Hepatocyte (in vitro differentiated cells): Measurements from ENCODE around the gene KSR2. TPM values are rescaled to one million over a fixed set of nuclear protein-coding genes. Genes with fewer than 3 reads are reported as not detected.

Experiments used
- DNase-seq: peaks from one replicate; pipeline ENCODE4 v3.0.0-alpha.2; 2016; ENCODE audit warnings: low spot score
- H2AFZ ChIP-seq: fragments of 200-600 bp; sonication (generic); 2 replicates; pipeline ENCODE4 v1.6.0; 2016; ENCODE audit warnings: antibody characterized with exemption, mild to moderate bottlenecking
- H3K27ac ChIP-seq: fragments of 200-600 bp; sonication (generic); 2 replicates; pipeline ENCODE4 v1.5.1; 2016; ENCODE audit warnings: mild to moderate bottlenecking
- H3K27me3 ChIP-seq: fragments of 200-600 bp; sonication (generic); 2 replicates; pipeline ENCODE4 v1.6.1; 2016
- H3K36me3 ChIP-seq: fragments of 200-600 bp; sonication (generic); replicated peaks from 2 replicates; pipeline ENCODE4 v1.5.1; 2016; ENCODE audit warnings: low read depth; ENCODE audit not compliant: insufficient read depth
- H3K4me1 ChIP-seq: fragments of 200-600 bp; sonication (generic); 2 replicates; pipeline ENCODE4 v1.5.1; 2016; ENCODE audit warnings: mild to moderate bottlenecking, moderate library complexity; ENCODE audit not compliant: insufficient read depth
- H3K4me2 ChIP-seq: fragments of 200-600 bp; sonication (generic); 2 replicates; pipeline ENCODE4 v1.6.0; 2016
- H3K4me3 ChIP-seq: fragments of 200-600 bp; sonication (generic); 2 replicates; pipeline ENCODE4 v1.5.1; 2016; ENCODE audit warnings: mild to moderate bottlenecking
- H3K79me2 ChIP-seq: fragments of 200-600 bp; sonication (generic); 2 replicates; pipeline ENCODE4 v1.6.0; 2017; ENCODE audit warnings: mild to moderate bottlenecking
- H3K9me2 ChIP-seq: fragments of 200-600 bp; sonication (generic); replicated peaks from 2 replicates; pipeline ENCODE4 v1.6.0; 2017; ENCODE audit warnings: mild to moderate bottlenecking; ENCODE audit not compliant: insufficient read depth
- H3K9me3 ChIP-seq: fragments of 200-600 bp; sonication (generic); 2 replicates; pipeline ENCODE4 v1.5.1; 2016; ENCODE audit warnings: low read depth, mild to moderate bottlenecking
- H4K20me1 ChIP-seq: fragments of 200-600 bp; sonication (generic); 2 replicates; pipeline ENCODE4 v1.6.0; 2016; ENCODE audit warnings: mild to moderate bottlenecking; ENCODE audit not compliant: insufficient read depth, poor library complexity, severe bottlenecking
- EZH2 ChIP-seq: fragments of 200-600 bp; sonication (generic); IDR thresholded peaks from 2 replicates; pipeline ENCODE4 v1.6.1; 2016; ENCODE audit warnings: antibody characterized with exemption, mild to moderate bottlenecking, borderline replicate concordance
- EZH2phosphoT487 ChIP-seq: fragments of 200-600 bp; sonication (generic); IDR thresholded peaks from one replicate; pipeline ENCODE4 v1.6.1; 2018; ENCODE audit warnings: antibody characterized with exemption, mild to moderate bottlenecking, low read depth, moderate library complexity; ENCODE audit not compliant: unreplicated experiment, severe bottlenecking
- WGBS: methylation state at CpG from one replicate; pipeline ENCODE4 v1.1.6; 2016; ENCODE audit warnings: low lambda C conversion rate; ENCODE audit errors: missing lambda C conversion rate; 5-methylcytosine and 5-hydroxymethylcytosine counted together
- polyA plus RNA-seq: library from polyadenylated mRNA; unstranded; fragments of >200 nt; fragmentation: Nextera tagmentation; extraction: Ambion mirVana; gene quantifications from 2 replicates; pipeline ENCODE4 v1.2.1, GENCODE V29; 2016
- total RNA-seq: library from RNA; depleted of rRNA; stranded (reverse); fragments of >200 nt; gene quantifications from 2 replicates; pipeline ENCODE4 v1.2.3, GENCODE V29; 2014
- TF ChIP-seq, protein P1 (sequence below): fragments of 200-600 bp; sonication (generic); IDR thresholded peaks from 2 replicates; pipeline ENCODE4 v1.5.1; 2016; ENCODE audit warnings: antibody characterized with exemption, mild to moderate bottlenecking; ENCODE audit not compliant: poor library complexity

Gene KSR2
- total and polyA plus RNA-seq, 2 experiments from 2014 or later = 0.37 to 0.46 TPM

DNA sequence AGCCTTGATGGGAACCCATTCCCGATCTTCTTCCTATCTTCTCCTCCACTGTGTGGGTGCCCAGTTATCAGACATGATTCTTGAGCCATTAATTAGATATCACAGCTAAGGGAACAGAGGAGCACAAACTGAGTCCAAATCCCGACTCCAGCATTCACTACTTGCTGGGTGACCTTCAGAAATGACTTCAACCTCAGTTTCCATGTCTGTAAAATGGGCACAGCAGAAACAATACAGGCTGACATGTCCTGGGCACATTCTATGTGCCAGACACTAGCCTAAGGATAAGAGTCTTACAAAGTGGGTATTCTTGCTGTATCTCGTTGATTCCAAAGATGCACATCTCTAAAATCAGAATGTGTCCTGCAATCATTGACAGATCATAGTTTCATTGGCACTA is 478.7 kb downstream of the KSR2 start:
- Histone ChIP-seq H3K9me3 (no peaks in the 10 kb centered on the region), H3K27ac (no peak overlapping the region), H3K4me1 (no peaks in the 10 kb centered on the region), H2AFZ (no peak overlapping the region), H4K20me1 (no peaks in the 10 kb centered on the region), H3K36me3 (no peaks in the 10 kb centered on the region), H3K79me2 (no peaks in the 10 kb centered on the region), H3K9me2 (no peaks in the 10 kb centered on the region), H3K4me2 (no peak overlapping the region), H3K27me3 (no peaks in the 10 kb centered on the region), H3K4me3 (no peak overlapping the region)
- no peak for TF ChIP-seq EZH2phosphoT487
- TF ChIP-seq EZH2 = no peak
- WGBS = 94% methylated on average over 3 of the region's 3 CpGs
- DNase-seq = no peak

DNA sequence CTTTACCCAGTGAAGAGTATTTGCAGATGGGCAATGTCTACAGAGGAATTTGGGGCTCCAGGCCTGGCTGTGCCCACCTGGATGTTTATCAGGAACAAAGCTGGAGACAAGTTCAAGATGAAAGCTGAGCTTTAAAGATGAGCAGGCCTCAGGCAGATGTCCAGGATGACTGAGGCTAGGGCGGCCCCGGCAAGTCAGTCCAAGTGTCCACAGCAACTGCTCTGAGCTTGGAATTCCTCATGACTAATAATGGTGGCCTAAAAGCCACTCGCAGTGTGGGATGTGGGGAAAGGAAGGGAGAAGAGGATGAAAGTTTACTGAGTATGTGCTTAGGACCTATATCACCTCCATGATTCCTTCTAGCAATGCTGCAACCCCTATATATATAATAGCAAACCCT is 479.1 kb downstream of the KSR2 start:
- H3K4me3 ChIP-seq = no peak overlapping the region
- no peaks in the 10 kb centered on the region for H4K20me1 ChIP-seq
- no peaks in the 10 kb centered on the region for H3K27me3 ChIP-seq
- no peak for DNase-seq
- no peaks in the 10 kb centered on the region for H3K9me2 ChIP-seq
- no peaks in the 10 kb centered on the region for H3K79me2 ChIP-seq
- no peaks in the 10 kb centered on the region for H3K4me1 ChIP-seq
- no peak overlapping the region for H2AFZ ChIP-seq
- TF ChIP-seq, protein P1, sequence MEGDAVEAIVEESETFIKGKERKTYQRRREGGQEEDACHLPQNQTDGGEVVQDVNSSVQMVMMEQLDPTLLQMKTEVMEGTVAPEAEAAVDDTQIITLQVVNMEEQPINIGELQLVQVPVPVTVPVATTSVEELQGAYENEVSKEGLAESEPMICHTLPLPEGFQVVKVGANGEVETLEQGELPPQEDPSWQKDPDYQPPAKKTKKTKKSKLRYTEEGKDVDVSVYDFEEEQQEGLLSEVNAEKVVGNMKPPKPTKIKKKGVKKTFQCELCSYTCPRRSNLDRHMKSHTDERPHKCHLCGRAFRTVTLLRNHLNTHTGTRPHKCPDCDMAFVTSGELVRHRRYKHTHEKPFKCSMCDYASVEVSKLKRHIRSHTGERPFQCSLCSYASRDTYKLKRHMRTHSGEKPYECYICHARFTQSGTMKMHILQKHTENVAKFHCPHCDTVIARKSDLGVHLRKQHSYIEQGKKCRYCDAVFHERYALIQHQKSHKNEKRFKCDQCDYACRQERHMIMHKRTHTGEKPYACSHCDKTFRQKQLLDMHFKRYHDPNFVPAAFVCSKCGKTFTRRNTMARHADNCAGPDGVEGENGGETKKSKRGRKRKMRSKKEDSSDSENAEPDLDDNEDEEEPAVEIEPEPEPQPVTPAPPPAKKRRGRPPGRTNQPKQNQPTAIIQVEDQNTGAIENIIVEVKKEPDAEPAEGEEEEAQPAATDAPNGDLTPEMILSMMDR = no peak
- TF ChIP-seq EZH2 = no peak
- no peak for TF ChIP-seq EZH2phosphoT487
- H3K36me3 ChIP-seq = no peaks in the 10 kb centered on the region
- H3K27ac ChIP-seq = no peak overlapping the region
- 87% methylated on average over 3 of the region's 3 CpGs for WGBS
- no peak overlapping the region for H3K4me2 ChIP-seq
- H3K9me3 ChIP-seq = no peaks in the 10 kb centered on the region

- Histone ChIP-seq H4K20me1 (no peaks in the 10 kb centered on the region), H3K4me1 (no peaks in the 10 kb centered on the region), H2AFZ (no peak overlapping the region), H3K27me3 (no peaks in the 10 kb centered on the region), H3K9me2 (no peaks in the 10 kb centered on the region), H3K4me3 (no peak overlapping the region), H3K36me3 (no peaks in the 10 kb centered on the region), H3K4me2 (no peak overlapping the region), H3K27ac (no peak overlapping the region), H3K9me3 (no peaks in the 10 kb centered on the region), H3K79me2 (no peaks in the 10 kb centered on the region)
- no peak for TF ChIP-seq EZH2phosphoT487
- TF ChIP-seq, protein P1 = no peak
- TF ChIP-seq EZH2 = no peak
- DNase-seq = peak; percentile 50
- WGBS = 62% methylated on average over 5 of the region's 5 CpGs
These were observed 481.7 kb downstream of the KSR2 start for GRCh38 chr12:117486840-117487659.
